GM19025 (cell line): Measurements from ENCODE around the gene SNN.

Experiments
- ATAC-seq: cut with Tn5 transposase; IDR thresholded peaks from one replicate; pipeline ENCODE4 v1.9.1; 2021; ENCODE audit warnings: mild to moderate bottlenecking, low read depth, moderate library complexity; ENCODE audit not compliant: unreplicated experiment

Gene SNN

DNA sequence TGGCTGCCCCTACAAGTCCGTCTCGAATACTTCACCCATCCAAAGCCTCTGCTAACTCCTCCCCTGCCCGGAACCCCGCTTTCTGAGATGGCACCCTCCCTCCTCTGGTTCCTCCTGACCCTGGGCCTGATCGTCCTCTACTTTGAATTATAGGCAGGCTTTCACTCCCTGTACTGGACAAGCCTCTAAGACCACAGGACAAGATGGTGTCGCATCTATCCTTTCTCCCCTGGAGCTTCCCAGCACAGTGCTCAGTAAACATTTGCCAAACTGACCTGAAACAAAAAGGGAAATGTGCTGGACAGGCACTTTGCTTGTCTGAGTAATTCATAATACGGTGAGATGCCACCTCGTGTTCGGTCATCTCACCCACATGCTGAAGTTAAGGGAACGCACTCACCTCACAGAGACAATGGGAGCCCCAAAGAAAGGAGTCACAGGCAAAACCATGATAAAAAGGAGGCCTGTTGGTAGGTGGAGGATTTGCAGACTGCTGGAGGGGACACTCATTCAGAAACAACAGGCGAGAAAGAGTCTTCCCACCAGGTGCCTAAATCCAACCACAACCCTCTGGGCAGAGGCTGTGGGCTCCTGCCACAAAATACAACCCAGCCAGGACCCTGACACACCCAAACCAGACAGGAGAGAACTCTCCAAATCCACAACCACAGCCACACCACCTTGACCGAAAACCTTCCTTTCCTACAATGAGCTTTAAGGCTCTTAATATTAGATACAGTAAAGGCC is 28.2 kb downstream of the SNN start:
- ATAC-seq, result no peak

DNA sequence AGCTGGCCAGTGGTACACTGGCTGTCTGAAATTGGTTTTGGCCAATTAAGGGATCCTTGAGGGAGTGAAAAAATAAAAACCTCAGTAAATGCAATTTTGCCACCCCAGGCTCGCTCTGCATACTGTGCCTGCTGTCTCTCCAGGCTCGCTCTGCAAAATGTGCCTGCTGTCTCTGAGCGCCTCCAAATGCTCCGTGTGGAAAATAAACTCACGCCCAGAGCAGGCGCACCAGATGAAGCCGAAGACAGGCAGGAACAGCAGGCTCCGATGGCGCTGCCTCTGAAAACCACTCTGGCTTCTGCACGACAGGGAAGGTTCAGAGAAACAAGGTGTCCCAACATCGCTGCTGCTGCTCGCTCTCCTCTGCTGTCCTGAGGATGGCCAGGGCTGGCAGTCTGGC is 29.1 kb downstream of the SNN start:
- no peak for ATAC-seq

- no peak for ATAC-seq
These were observed 30.0 kb downstream of the SNN start for GRCh38 chr16:11698271-11698689.

DNA sequence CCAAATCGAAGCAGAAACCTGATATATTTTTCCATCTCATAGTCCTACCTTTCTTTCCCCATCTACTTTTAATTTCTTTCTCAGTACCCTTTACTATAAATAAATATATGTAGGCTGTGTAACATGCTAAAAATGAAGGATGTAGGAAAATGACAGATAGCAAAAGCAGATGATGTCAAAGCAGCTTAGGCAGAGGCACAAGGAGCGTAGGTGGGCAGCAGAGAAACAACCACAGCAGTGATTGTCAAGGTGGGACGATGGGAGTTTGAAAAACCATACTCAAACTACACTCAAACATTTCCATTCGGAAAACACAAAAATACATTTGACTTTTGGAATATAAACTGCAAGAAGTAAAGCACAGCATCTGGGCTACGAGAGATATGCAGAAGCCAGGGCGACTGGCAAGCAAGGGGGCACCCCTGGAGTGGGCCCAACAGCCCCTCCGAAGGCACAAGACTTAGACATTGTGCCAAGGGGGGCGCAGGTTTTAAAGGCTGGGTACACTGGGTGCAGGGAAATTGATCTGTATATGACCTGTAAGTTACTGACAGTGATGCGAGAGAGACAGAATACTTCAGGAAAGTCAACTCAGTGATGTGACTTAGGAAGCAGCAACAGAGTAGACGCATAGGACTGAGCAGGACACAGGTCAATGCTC is 31.1 kb downstream of the SNN start:
- ATAC-seq, result no peak

GRCh38 chr16:11700264-11701029 is 32.2 kb downstream of the SNN start:
- no peak for ATAC-seq

GRCh38 chr16:11705311-11706025 is 37.2 kb downstream of the SNN start:
- ATAC-seq, result no peak

- ATAC-seq, result peak; percentile 43
These were observed 38.0 kb downstream of the SNN start for GRCh38 chr16:11706180-11706742.

DNA sequence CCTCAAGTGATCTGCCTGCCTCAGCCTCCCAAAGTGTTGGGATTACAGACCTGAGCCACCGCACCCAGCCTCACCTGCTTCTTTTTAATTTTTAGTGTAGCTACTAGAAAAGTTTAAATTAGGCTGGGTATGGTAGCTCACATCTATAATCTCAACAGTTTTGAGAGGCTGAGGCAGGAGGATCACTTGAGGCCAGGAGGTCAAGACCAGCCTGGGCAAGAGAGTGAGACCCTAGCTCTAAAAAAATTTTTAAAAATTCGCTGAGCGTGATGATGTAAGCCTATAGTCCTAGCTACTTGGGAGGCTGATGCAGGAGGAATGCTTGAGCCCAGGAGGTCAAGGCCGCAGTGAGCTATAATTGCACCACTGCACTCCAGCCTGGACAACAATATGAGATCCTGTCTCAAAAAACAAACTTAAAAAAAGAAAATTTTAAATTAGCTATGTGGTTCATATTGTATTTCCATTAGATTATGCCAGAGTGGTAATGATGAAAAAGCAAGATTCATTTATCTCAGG is 39.5 kb downstream of the SNN start:
- ATAC-seq, result no peak

DNA sequence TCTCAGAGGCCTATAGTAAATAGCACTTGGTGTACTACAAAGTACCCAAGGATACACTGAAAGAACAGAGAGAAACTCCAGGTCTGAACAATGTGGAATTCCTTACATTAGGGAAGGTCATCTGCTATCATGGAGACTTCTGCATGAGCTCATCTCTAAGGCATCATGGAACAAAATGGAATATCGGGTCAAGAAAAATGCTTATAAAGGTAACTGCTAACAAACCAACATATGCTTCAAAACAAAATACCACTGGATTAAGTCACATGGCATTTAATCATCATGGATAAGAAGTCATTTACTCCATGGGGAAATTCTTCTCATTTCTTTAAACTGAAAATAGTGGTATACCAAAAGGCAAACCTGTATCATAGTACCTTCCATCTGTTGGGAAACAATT is 40.2 kb downstream of the SNN start:
- ATAC-seq, result no peak

- ATAC-seq, result no peak
These were observed 43.4 kb downstream of the SNN start for GRCh38 chr16:11711662-11712061.

- no peak for ATAC-seq
These were observed 43.9 kb downstream of the SNN start for GRCh38 chr16:11712122-11712521.

DNA sequence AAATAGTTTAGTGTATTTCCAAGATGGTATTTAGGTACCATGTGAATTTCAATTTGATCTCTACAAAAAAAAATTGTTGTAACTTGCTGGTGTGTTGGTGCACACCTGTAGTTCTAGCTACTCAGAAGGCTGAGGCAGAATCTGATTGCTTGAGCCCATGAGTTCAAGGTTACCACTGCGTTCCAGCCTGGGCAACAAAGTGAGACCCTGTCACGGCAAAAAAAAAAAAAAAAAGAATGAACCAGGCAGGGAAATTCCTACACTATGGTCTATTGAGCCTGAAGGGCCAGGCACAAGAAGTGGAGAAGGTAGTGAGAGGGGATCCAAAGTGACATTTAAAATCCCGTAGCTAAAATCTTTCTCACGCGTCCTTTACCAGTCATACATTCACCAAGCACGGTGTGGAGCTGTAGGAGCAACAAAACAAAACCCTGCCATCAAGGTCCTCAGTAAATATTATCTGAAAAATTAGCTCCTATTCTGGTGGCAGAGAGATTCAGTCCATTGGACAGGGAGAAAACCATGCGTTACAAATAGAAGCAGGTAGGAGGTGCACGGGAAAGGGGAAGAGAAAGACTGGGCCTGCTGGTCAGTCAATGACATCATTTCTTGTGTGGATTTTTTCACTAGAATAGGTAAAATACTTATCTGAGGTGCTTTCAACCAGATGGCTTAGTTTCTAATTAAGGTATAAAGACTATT is 47.1 kb downstream of the SNN start:
- ATAC-seq, result no peak

DNA sequence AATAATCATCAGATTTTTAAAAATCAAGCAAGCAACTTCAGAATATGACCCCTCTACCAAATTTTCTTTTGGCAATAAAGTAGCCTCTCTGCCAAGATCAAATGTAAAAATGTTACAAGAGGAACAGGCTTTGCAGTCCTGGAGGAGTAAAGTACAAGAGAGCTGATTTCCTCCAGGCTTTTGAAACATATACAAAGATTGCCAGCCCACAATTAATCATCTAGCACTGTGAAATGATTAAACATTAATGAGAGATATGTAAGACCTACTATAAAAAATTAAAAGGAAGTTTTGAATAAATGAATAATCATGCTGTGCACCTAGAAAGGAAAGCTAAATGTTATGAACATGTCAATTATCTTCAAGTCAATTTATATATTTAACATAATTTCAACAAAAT is 48.1 kb downstream of the SNN start:
- no peak for ATAC-seq

DNA sequence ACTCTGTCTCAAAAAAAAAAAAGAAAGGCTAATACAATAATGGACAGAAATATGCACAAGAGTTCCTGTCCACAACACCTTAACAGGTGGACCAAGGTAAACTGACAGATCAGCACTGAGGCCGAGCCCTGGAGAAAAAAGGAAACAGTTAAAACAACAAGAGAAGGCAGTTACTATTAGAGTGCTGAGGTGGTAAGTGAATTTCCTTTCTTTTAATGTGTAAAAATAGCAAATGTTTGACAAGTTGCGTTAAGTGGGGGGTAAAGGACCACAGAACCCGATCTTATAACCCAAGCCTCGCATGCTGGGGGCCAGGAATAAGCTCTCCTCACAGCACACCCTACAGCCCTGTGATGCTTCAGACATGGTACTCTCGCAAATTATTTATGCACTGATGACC is 49.6 kb downstream of the SNN start:
- ATAC-seq, result no peak

DNA sequence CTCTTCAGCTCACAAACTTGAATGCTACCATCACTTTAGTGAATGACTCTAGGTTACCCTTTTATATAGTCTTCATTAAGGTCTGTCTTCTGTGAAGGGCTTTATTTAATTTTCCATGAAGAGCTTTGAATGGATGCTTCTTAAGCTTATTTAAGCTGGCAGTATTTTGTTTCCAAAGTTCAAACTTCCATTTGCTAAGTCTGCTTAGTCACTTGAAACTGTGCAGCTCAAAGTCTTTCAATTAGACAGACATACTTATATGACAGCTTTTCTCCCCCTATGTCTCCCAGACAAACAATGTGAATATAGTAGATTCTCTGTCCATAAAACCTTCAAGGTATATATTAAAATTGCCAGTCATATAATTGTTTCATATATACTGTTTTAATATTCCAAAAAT is 50.9 kb downstream of the SNN start:
- ATAC-seq, result no peak

GRCh38 chr16:11719762-11720161 is 51.5 kb downstream of the SNN start:
- ATAC-seq, result no peak

- ATAC-seq, result no peak
These were observed 53.7 kb downstream of the SNN start for GRCh38 chr16:11721781-11722467.

DNA sequence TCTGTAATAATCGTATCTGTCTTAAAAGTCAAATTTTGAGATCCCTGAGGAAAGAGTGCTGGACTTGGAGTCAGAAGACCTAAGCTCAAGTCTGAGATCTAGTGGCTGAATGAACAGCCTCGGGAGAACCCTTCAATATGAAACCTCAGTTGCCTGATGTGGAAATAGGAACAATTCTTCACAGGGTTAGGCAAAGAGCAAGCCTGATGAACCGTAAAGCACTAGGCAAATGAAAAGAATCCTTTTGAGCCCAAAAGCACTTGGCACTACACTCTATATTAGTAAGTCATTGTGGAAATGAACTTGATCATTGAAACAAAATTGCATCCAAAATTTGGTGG is 54.2 kb downstream of the SNN start:
- no peak for ATAC-seq

DNA sequence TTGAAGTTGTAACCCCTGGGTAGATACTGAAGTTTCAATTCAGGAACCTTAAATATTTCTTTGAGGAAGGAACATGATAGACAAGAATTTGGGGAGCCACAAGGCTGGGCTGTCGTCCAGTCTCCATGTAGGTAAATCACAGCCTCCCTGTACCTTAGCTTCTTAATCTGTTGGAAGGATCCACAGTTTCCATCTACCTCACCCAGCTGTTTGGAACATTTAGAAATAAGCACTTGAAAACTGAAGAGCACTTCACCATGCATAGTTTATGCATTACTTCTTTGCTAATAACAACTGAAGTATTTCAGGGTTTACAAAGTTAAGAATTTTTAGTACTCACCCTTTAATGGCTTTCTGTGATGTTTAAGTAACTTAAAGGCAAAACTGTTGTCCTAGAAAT is 57.2 kb downstream of the SNN start:
- no peak for ATAC-seq
